ENCODE measurements around the gene HBG2. TPM values are rescaled to one million over a fixed set of nuclear protein-coding genes. Genes with fewer than 3 reads are reported as not detected.
"Not testable (repeated sequence)": the region's sequence is repeated elsewhere in the genome, so short reads cannot be mapped to it uniquely, and the experiment has no call there.

The HBG2 gene
- total RNA-seq, 1 donor from 2014 or later, result not detected

- intact Hi-C loops (cut with micrococcal nuclease), result no loop called here
- H3K36me3 Mint-ChIP-seq (ENCODE audit: low read depth), result no peaks in the 10 kb centered on the region
- H3K4me1 Mint-ChIP-seq, result peaks cover under 1% of the 10 kb centered on the region
- no peaks in the 10 kb centered on the region for H3K27me3 Mint-ChIP-seq
- H3K9me3 Mint-ChIP-seq, result no peaks in the 10 kb centered on the region
- no peak for DNase-seq
- no peak overlapping the region for H3K4me3 Mint-ChIP-seq
- H3K27ac Mint-ChIP-seq, result no peak overlapping the region
Measured at GRCh38 chr11:5275369-5276110, 21.0 kb upstream of the HBG2 start.

GRCh38 chr11:5274395-5274794 is 19.8 kb upstream of the HBG2 start:
- no peaks in the 10 kb centered on the region for H3K36me3 Mint-ChIP-seq (ENCODE audit: low read depth)
- intact Hi-C loops (cut with micrococcal nuclease), result no loop called here
- no peak overlapping the region for H3K4me3 Mint-ChIP-seq
- DNase-seq, result no peak
- H3K27ac Mint-ChIP-seq, result no peak overlapping the region
- no peaks in the 10 kb centered on the region for H3K4me1 Mint-ChIP-seq
- no peaks in the 10 kb centered on the region for H3K27me3 Mint-ChIP-seq
- no peaks in the 10 kb centered on the region for H3K9me3 Mint-ChIP-seq

- intact Hi-C loops (cut with micrococcal nuclease), result no loop called here
- Mint-ChIP-seq H3K36me3 (ENCODE audit: low read depth) (no peaks in the 10 kb centered on the region), H3K27me3 (peaks cover 2% of the 10 kb centered on the region), H3K4me1 (no peaks in the 10 kb centered on the region), H3K9me3 (no peaks in the 10 kb centered on the region), H3K4me3 (no peak overlapping the region), H3K27ac (no peak overlapping the region)
- DNase-seq, result no peak
Measured at GRCh38 chr11:5272395-5273017, 17.9 kb upstream of the HBG2 start.

- Mint-ChIP-seq H3K4me3 (no peak within 1 kb of the TSS), H3K4me1 (no peaks in the 10 kb centered on the region), H3K36me3 (ENCODE audit: low read depth) (no peaks in the 10 kb centered on the region), H3K27me3 (peaks cover 3% of the 10 kb centered on the region), H3K9me3 (no peaks in the 10 kb centered on the region), H3K27ac (no peak within 1 kb of the TSS)
- intact Hi-C loops (cut with micrococcal nuclease), result no loop called here
- no peak for DNase-seq
Measured at GRCh38 chr11:5269715-5270147, 15.2 kb upstream of the HBG2 start, which contains the start of gene HBE1. HBE1 (minus strand) TSS chr11:5269945; CDS start chr11:5269890, 55 bp downstream.

- Mint-ChIP-seq H3K36me3 (ENCODE audit: low read depth) (no peaks in the 10 kb centered on the region), H3K27ac (no peak overlapping the region), H3K27me3 (peaks cover 3% of the 10 kb centered on the region), H3K4me3 (no peak overlapping the region), H3K9me3 (no peaks in the 10 kb centered on the region), H3K4me1 (no peaks in the 10 kb centered on the region)
- DNase-seq, result no peak
- intact Hi-C loops (cut with micrococcal nuclease), result no loop called here
Measured at GRCh38 chr11:5267033-5267563, 12.5 kb upstream of the HBG2 start.

GRCh38 chr11:5266609-5267008 is 12.0 kb upstream of the HBG2 start:
- Mint-ChIP-seq H3K4me1 (no peaks in the 10 kb centered on the region), H3K9me3 (no peaks in the 10 kb centered on the region), H3K27ac (no peak overlapping the region), H3K4me3 (no peak overlapping the region), H3K27me3 (peaks cover 3% of the 10 kb centered on the region), H3K36me3 (ENCODE audit: low read depth) (no peaks in the 10 kb centered on the region)
- no peak for DNase-seq
- intact Hi-C loops (cut with micrococcal nuclease), result no loop called here

GRCh38 chr11:5265832-5266231 is 11.3 kb upstream of the HBG2 start:
- no peaks in the 10 kb centered on the region for H3K36me3 Mint-ChIP-seq (ENCODE audit: low read depth)
- H3K27ac Mint-ChIP-seq, result no peak overlapping the region
- H3K27me3 Mint-ChIP-seq, result peaks cover 3% of the 10 kb centered on the region
- no peak for DNase-seq
- H3K9me3 Mint-ChIP-seq, result peaks cover 4% of the 10 kb centered on the region
- H3K4me1 Mint-ChIP-seq, result no peaks in the 10 kb centered on the region
- intact Hi-C loops (cut with micrococcal nuclease), result no loop called here
- H3K4me3 Mint-ChIP-seq, result no peak overlapping the region

GRCh38 chr11:5258543-5259262 is 4.1 kb upstream of the HBG2 start:
- H3K27me3 Mint-ChIP-seq, result no peaks in the 10 kb centered on the region
- H3K4me3 Mint-ChIP-seq, result no peak overlapping the region
- H3K27ac Mint-ChIP-seq, result no peak overlapping the region
- peaks cover 4% of the 10 kb centered on the region for H3K9me3 Mint-ChIP-seq
- intact Hi-C loops (cut with micrococcal nuclease), result no loop called here
- no peaks in the 10 kb centered on the region for H3K36me3 Mint-ChIP-seq (ENCODE audit: low read depth)
- DNase-seq, result no peak
- no peaks in the 10 kb centered on the region for H3K4me1 Mint-ChIP-seq

GRCh38 chr11:5257296-5257695 is 2.7 kb upstream of the HBG2 start:
- H3K9me3 Mint-ChIP-seq, result peaks cover 4% of the 10 kb centered on the region
- intact Hi-C loops (cut with micrococcal nuclease), result no loop called here
- H3K27me3 Mint-ChIP-seq, result no peaks in the 10 kb centered on the region
- no peak for DNase-seq
- H3K4me1 Mint-ChIP-seq, result no peaks in the 10 kb centered on the region
- no peak overlapping the region for H3K4me3 Mint-ChIP-seq
- H3K27ac Mint-ChIP-seq, result no peak overlapping the region
- no peaks in the 10 kb centered on the region for H3K36me3 Mint-ChIP-seq (ENCODE audit: low read depth)

GRCh38 chr11:5254023-5254422 is 558 bp downstream of the HBG2 start:
- intact Hi-C loops (cut with micrococcal nuclease); H3K4me3 Mint-ChIP-seq; H3K4me1 Mint-ChIP-seq; H3K36me3 Mint-ChIP-seq (ENCODE audit: low read depth); H3K27me3 Mint-ChIP-seq; DNase-seq; H3K9me3 Mint-ChIP-seq; H3K27ac Mint-ChIP-seq: not testable (repeated sequence)

GRCh38 chr11:5253440-5253839 is 1.1 kb downstream of the HBG2 start:
- H3K27me3 Mint-ChIP-seq; intact Hi-C loops (cut with micrococcal nuclease); H3K4me1 Mint-ChIP-seq; DNase-seq; H3K27ac Mint-ChIP-seq; H3K4me3 Mint-ChIP-seq; H3K36me3 Mint-ChIP-seq (ENCODE audit: low read depth); H3K9me3 Mint-ChIP-seq: not testable (repeated sequence)

- no peaks in the 10 kb centered on the region for H3K36me3 Mint-ChIP-seq (ENCODE audit: low read depth)
- H3K27me3 Mint-ChIP-seq, result no peaks in the 10 kb centered on the region
- H3K4me1 Mint-ChIP-seq, result no peaks in the 10 kb centered on the region
- DNase-seq, result no peak
- H3K27ac Mint-ChIP-seq, result no peak overlapping the region
- H3K4me3 Mint-ChIP-seq, result no peak overlapping the region
- intact Hi-C loops (cut with micrococcal nuclease), result no loop called here
- H3K9me3 Mint-ChIP-seq, result no peaks in the 10 kb centered on the region
Measured at GRCh38 chr11:5252919-5253265, 1.7 kb downstream of the HBG2 start.

GRCh38 chr11:5252192-5252918 is 2.2 kb downstream of the HBG2 start:
- Mint-ChIP-seq H3K9me3 (no peaks in the 10 kb centered on the region), H3K4me1 (no peaks in the 10 kb centered on the region)
- intact Hi-C loops (cut with micrococcal nuclease), result no loop called here

More at GRCh38 chr11:5252192-5252918, 2.2 kb downstream of the HBG2 start:
- Mint-ChIP-seq H3K4me3 (no peak overlapping the region), H3K27me3 (no peaks in the 10 kb centered on the region), H3K27ac (no peak overlapping the region), H3K36me3 (ENCODE audit: low read depth) (no peaks in the 10 kb centered on the region)
- no peak for DNase-seq
